ENCODE data around the gene GDI2. TPM values are rescaled to one million over a fixed set of nuclear protein-coding genes. Genes with fewer than 3 reads are reported as not detected.
"Not testable (repeated sequence)": the region's sequence is repeated elsewhere in the genome, so short reads cannot be mapped to it uniquely, and the experiment has no call there.

Gene GDI2
- total RNA-seq, 1 experiment from 2014 or later = 200 TPM

DNA sequence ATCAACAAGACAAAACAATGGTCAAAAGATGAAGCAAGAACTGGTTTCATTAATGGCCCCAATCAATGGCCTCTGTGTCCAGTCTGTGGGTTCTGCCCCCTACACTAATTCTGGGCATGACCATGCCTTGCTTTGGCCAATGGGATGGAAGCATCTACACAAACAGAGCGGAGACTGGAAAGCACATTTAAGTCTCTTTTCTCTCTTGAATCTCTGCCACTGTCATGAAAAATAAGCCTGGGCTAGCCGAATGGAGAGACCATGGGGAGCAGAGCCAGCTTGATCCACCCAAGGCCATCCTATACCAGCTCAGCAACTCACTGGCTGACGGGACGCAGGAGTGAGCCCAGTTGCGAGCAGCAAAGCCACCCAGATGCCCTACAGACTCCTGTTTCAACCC, 45.6 kb upstream of the GDI2 start:
- Mint-ChIP-seq H3K4me3 (ENCODE audit: unreplicated experiment) (no peak overlapping the region), H3K9me3 (ENCODE audit: unreplicated experiment) (no peaks in the 10 kb centered on the region), H3K4me1 (ENCODE audit: insufficient read depth, unreplicated experiment) (no peaks in the 10 kb centered on the region), H3K27me3 (ENCODE audit: insufficient read depth, unreplicated experiment) (no peaks in the 10 kb centered on the region), H3K27ac (ENCODE audit: low read depth, unreplicated experiment) (no peak overlapping the region), H3K36me3 (ENCODE audit: insufficient read depth, unreplicated experiment) (peaks cover 1% of the 10 kb centered on the region)
- intact Hi-C loops (cut with micrococcal nuclease) = no loop called here
- ChIA-PET POLR2A (interaction anchor here (0.6 to 1.6 kb wide), 5 partner anchors 16 to 86 kb away, joined by 3 to 4 read pairs (median 3); partner anchors contain the start of genes ANKRD16 and FBH1), CTCF (interaction anchor here (0.7 to 7.4 kb wide), 3 partner anchors 14 to 416 kb away, joined by 3 to 43 read pairs (median 5); no protein-coding TSS in a partner anchor)
- BruUV-seq (replicated peaks) = no TSS peak
- no peak for DNase-seq (ENCODE audit: unreplicated experiment)
- TF ChIP-seq, protein P1, sequence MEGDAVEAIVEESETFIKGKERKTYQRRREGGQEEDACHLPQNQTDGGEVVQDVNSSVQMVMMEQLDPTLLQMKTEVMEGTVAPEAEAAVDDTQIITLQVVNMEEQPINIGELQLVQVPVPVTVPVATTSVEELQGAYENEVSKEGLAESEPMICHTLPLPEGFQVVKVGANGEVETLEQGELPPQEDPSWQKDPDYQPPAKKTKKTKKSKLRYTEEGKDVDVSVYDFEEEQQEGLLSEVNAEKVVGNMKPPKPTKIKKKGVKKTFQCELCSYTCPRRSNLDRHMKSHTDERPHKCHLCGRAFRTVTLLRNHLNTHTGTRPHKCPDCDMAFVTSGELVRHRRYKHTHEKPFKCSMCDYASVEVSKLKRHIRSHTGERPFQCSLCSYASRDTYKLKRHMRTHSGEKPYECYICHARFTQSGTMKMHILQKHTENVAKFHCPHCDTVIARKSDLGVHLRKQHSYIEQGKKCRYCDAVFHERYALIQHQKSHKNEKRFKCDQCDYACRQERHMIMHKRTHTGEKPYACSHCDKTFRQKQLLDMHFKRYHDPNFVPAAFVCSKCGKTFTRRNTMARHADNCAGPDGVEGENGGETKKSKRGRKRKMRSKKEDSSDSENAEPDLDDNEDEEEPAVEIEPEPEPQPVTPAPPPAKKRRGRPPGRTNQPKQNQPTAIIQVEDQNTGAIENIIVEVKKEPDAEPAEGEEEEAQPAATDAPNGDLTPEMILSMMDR (IDR thresholded peaks at IDR 0.05; ENCODE audit: unreplicated experiment) = no peak

DNA sequence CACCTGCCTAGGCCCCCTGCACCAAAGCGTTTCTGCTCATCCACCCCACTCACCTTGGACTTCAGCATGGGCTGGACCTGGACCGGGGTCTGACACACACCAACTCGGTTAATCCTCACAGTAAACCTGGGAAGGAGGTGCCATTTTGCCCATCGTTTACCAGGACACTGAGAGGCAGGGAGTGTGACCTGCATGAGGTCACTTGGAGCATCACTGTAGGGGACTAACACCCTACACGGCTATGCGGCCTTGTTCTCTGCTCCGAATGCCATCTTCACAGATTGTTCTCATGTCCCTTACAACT, 43.4 kb upstream of the GDI2 start:
- H3K9me3 Mint-ChIP-seq (ENCODE audit: unreplicated experiment) = no peaks in the 10 kb centered on the region
- TF ChIP-seq, protein P1 (IDR thresholded peaks at IDR 0.05; ENCODE audit: unreplicated experiment) = no peak
- H3K27me3 Mint-ChIP-seq (ENCODE audit: insufficient read depth, unreplicated experiment) = no peaks in the 10 kb centered on the region
- ChIA-PET CTCF (no interaction called here), POLR2A (interaction anchor here (1.2 kb wide), 1 partner anchor 12 kb away, joined by 3 read pairs; no protein-coding TSS in a partner anchor)
- intact Hi-C loops (cut with micrococcal nuclease) = no loop called here
- H3K4me1 Mint-ChIP-seq (ENCODE audit: insufficient read depth, unreplicated experiment) = no peaks in the 10 kb centered on the region
- H3K36me3 Mint-ChIP-seq (ENCODE audit: insufficient read depth, unreplicated experiment) = peaks cover 7% of the 10 kb centered on the region
- H3K4me3 Mint-ChIP-seq (ENCODE audit: unreplicated experiment) = no peak overlapping the region
- no TSS peak for BruUV-seq (replicated peaks)
- no peak for DNase-seq (ENCODE audit: unreplicated experiment)
- H3K27ac Mint-ChIP-seq (ENCODE audit: low read depth, unreplicated experiment) = no peak overlapping the region

DNA sequence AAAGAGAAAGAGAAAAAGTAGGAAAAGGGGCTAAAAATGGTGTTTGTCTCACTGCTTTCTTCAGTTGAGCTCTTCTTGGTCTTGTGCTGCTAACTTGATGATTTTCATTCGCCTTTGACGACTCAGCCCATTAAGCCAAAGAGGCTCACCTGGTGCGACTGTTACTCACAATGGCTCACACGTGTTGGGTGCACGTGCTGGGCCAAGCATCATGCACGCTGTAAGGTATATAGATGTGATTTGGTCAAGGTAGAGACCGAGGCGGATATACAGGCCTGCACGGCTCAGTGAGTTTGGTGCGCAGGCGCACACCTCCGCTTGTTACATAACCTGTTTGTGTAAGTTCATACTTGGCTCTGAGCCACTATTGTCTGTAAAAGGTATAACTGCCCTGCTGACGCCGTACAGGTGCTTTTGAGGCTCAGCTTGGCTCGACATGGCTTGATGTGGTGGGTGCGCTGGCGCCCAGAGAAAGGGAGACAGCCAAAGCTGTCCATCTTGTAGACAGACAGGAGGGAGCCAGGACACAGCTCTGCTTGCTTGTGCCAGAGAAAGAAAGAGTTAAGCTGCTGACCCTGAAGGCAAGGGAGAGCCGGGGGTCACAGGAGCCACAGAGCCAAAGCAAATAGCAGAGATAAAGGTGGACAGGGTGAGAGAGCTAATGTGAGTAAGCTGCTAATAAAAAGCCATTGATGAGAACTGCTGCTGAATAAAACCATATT, 42.9 kb upstream of the GDI2 start:
- H3K36me3 Mint-ChIP-seq (ENCODE audit: insufficient read depth, unreplicated experiment) = peaks cover 7% of the 10 kb centered on the region
- H3K4me3 Mint-ChIP-seq (ENCODE audit: unreplicated experiment) = no peak overlapping the region
- no peaks in the 10 kb centered on the region for H3K27me3 Mint-ChIP-seq (ENCODE audit: insufficient read depth, unreplicated experiment)
- no peaks in the 10 kb centered on the region for H3K9me3 Mint-ChIP-seq (ENCODE audit: unreplicated experiment)
- TF ChIP-seq, protein P1 (IDR thresholded peaks at IDR 0.05; ENCODE audit: unreplicated experiment) = no peak
- H3K27ac Mint-ChIP-seq (ENCODE audit: low read depth, unreplicated experiment) = no peak overlapping the region
- H3K4me1 Mint-ChIP-seq (ENCODE audit: insufficient read depth, unreplicated experiment) = no peaks in the 10 kb centered on the region
- ChIA-PET POLR2A (no interaction called here), CTCF (interaction anchor here (0.7 to 1.4 kb wide), 2 partner anchors 12 to 56 kb away, joined by 3 to 4 read pairs; no protein-coding TSS in a partner anchor)
- no TSS peak for BruUV-seq (replicated peaks)
- intact Hi-C loops (cut with micrococcal nuclease) = no loop called here
- no peak for DNase-seq (ENCODE audit: unreplicated experiment)

DNA sequence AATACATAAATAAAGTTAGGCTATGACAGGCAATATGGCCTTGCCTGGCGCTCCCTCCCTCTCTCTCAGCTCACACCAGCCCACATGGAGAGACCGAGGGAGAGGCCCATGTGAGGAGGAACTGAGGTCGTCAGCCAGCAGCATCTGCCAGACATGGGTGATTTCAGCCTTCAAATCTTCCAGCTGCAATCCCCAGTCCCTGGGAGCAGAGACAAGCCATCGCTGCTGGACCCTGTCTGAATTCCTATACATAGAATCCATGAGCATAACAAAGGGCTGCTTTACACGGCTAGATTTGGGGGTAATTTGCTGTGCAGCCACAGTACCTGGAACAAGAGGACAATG, 40.9 kb upstream of the GDI2 start:
- no peaks in the 10 kb centered on the region for H3K9me3 Mint-ChIP-seq (ENCODE audit: unreplicated experiment)
- BruUV-seq (replicated peaks) = no TSS peak
- H3K4me3 Mint-ChIP-seq (ENCODE audit: unreplicated experiment) = no peak overlapping the region
- DNase-seq (ENCODE audit: unreplicated experiment) = no peak
- no peaks in the 10 kb centered on the region for H3K4me1 Mint-ChIP-seq (ENCODE audit: insufficient read depth, unreplicated experiment)
- TF ChIP-seq, protein P1 (IDR thresholded peaks at IDR 0.05; ENCODE audit: unreplicated experiment) = no peak
- peaks cover 7% of the 10 kb centered on the region for H3K36me3 Mint-ChIP-seq (ENCODE audit: insufficient read depth, unreplicated experiment)
- CTCF ChIA-PET = no interaction called here
- no peaks in the 10 kb centered on the region for H3K27me3 Mint-ChIP-seq (ENCODE audit: insufficient read depth, unreplicated experiment)
- intact Hi-C loops (cut with micrococcal nuclease) = no loop called here
- POLR2A ChIA-PET = interaction anchor here (0.6 kb wide), 1 partner anchor 29 kb away, joined by 3 read pairs; no protein-coding TSS in a partner anchor
- no peak overlapping the region for H3K27ac Mint-ChIP-seq (ENCODE audit: low read depth, unreplicated experiment)

DNA sequence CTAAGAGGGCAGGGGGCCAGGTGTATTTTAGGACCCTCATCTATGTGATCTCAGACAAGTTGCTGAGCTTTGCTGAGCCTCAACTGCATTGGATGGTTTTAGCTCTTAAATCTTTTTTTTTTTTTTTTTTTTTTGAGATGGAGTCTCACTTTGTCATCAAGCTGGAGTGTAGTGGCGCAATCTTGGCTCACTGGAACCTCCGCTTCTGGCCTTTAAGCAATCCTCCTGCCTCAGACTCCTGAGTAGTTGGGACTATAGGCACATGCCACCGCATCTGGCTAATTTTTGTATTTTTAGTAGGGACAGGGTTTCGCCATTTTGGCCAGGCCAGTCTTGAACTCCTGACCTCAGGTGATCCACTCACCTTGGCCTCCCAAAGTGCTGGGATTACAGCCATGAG, 33.4 kb upstream of the GDI2 start:
- H3K9me3 Mint-ChIP-seq (ENCODE audit: unreplicated experiment); H3K4me1 Mint-ChIP-seq (ENCODE audit: insufficient read depth, unreplicated experiment); H3K27me3 Mint-ChIP-seq (ENCODE audit: insufficient read depth, unreplicated experiment); intact Hi-C loops (cut with micrococcal nuclease); H3K36me3 Mint-ChIP-seq (ENCODE audit: insufficient read depth, unreplicated experiment); H3K4me3 Mint-ChIP-seq (ENCODE audit: unreplicated experiment); POLR2A ChIA-PET; BruUV-seq (replicated peaks); H3K27ac Mint-ChIP-seq (ENCODE audit: low read depth, unreplicated experiment); DNase-seq (ENCODE audit: unreplicated experiment): not testable (repeated sequence)
- CTCF ChIA-PET = interaction anchor here (0.8 kb wide), 1 partner anchor 15 kb away, joined by 5 read pairs; no protein-coding TSS in a partner anchor
